Gastroesophageal sphincter (tissue), 4 donors: Measurements from ENCODE around the gene COL4A5. TPM values are rescaled to one million over a fixed set of nuclear protein-coding genes. Genes with fewer than 3 reads are reported as not detected.

ENCODE experiments used
- ATAC-seq: fragments of 150-250 bp; one replicate; pipeline ENCODE4 v1.9.1; 2016; ENCODE audit warnings: mild to moderate bottlenecking, moderate library complexity
- H3K27ac ChIP-seq, 4 donors: fragments of 200-600 bp; sonication (generic) in 3 of 4; 1 replicate in 3 of 4; 2 replicates in 1 of 4; pipeline ENCODE4 v1.5.1; 2016 to 2019
- H3K27me3 ChIP-seq: fragments of 200-600 bp; sonication (generic); one replicate; pipeline ENCODE4 v1.5.1; 2019
- H3K36me3 ChIP-seq, 2 donors: fragments of 200-600 bp; sonication (generic); one replicate each; pipeline ENCODE4 v1.5.1; 2019; ENCODE audit warnings: control low read depth in 1 of 2
- H3K4me1 ChIP-seq, 3 donors: fragments of 200-600 bp; sonication (generic); 1 replicate in 2 of 3; 2 replicates in 1 of 3; pipeline ENCODE4 v1.5.1; 2016 to 2019; ENCODE audit warnings: control low read depth in 2 of 3
- H3K4me3 ChIP-seq, 2 donors: fragments of 200-600 bp; sonication (generic); one replicate each; pipeline ENCODE4 v1.5.1; 2019; ENCODE audit warnings: mild to moderate bottlenecking in 1 of 2, moderate library complexity in 1 of 2
- H3K9me3 ChIP-seq, 3 donors: fragments of 200-600 bp; sonication (generic); one replicate each; pipeline ENCODE4 v1.5.1; 2017 to 2019; ENCODE audit warnings: control low read depth in 2 of 3
- CTCF ChIP-seq, 4 experiments: fragments of 200-600 bp in 2 of 4; fragments of 450-650 bp in 2 of 4; sonication (generic) in 1 of 4; IDR thresholded peaks; one replicate each; pipeline ENCODE4 v1.5.1; 2017 to 2019; ENCODE audit warnings: antibody characterized with exemption in 4 of 4, mild to moderate bottlenecking in 2 of 4, moderate library complexity in 2 of 4
- EP300 ChIP-seq: sonication (generic); formaldehyde crosslinking; IDR thresholded peaks from one replicate; pipeline ENCODE4 v1.6.1; 2017; ENCODE audit warnings: antibody characterized with exemption, mild to moderate bottlenecking
- POLR2A ChIP-seq, 2 donors: fragments of 450-650 bp; IDR thresholded peaks; one replicate each; pipeline ENCODE4 v1.6.1; 2017; ENCODE audit warnings: antibody characterized with exemption in 2 of 2, mild to moderate bottlenecking in 2 of 2, moderate library complexity in 1 of 2
- POLR2AphosphoS5 ChIP-seq: sonication (generic); formaldehyde crosslinking; IDR thresholded peaks from one replicate; pipeline ENCODE4 v1.6.1; 2017; ENCODE audit warnings: antibody characterized with exemption
- WGBS, 2 donors: methylation state at CpG; one replicate each; pipeline ENCODE4 v1.1.5; 2018; ENCODE audit warnings: low coverage in 1 of 2; 5-methylcytosine and 5-hydroxymethylcytosine counted together
- total RNA-seq, 4 donors: library from RNA; depleted of rRNA; stranded (reverse); fragments of >200 nt; gene quantifications; one replicate each; pipeline ENCODE4 v1.1.0, GENCODE V29; 2016

COL4A5 gene
- total RNA-seq, 4 donors from 2014 or later: 163 to 583 (median 317) TPM

GRCh38 chrX:108485960-108486359 is 46.3 kb downstream of the COL4A5 start:
- Histone ChIP-seq H3K4me3 (no peak overlapping the region), H3K36me3 (peaks cover 0 to 9% of the 10 kb centered on the region in 2 donors), H3K4me1 (peaks cover 0 to 9% (median 0%) of the 10 kb centered on the region in 3 donors), H3K9me3 (no peaks in the 10 kb centered on the region), H3K27ac (no peak overlapping the region), H3K27me3 (no peaks in the 10 kb centered on the region)
- TF ChIP-seq CTCF (IDR thresholded peaks at IDR 0.05) (no peak), POLR2A (IDR thresholded peaks at IDR 0.05) (no peak), EP300 (no peak), POLR2AphosphoS5 (no peak)
- ATAC-seq: no peak
- 85% methylated on average over 1 of the region's 2 CpGs; no CpG with 5 or more reads in 1 of the 2 donors for WGBS, 2 donors

DNA sequence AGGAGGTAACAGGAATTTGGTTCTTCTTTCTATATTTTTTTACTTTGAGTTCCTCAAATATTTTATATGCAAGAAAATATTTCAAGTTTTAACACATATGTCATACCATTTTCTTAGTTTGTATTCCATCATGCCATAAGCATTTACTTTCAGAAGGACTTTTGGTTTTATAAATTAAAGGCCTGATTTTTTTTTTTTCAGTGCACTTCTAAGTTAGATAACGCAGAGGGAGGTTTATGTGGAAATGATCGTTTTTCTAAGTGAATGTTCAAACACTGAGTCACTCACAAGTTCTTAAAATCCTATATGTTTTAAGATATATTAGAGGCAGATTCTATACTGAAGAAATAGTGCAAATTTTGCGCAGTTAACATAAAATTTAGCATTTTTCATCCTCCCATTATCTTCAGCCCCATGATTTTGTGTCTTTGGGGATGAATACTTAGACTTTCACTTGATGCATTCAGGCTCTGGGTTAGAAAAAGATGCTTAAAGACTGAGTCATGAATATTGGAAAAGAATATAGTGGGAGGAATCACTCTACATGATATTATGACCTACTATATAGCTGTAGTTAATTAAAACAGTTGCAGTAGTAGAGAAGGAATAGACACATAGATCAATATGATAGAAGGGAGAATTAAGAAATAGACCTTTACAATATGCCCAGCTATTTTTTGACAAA is 54.9 kb downstream of the COL4A5 start:
- TF ChIP-seq POLR2A (IDR thresholded peaks at IDR 0.05): no peak
- TF ChIP-seq POLR2AphosphoS5: no peak
- no peak for TF ChIP-seq EP300
- TF ChIP-seq CTCF (IDR thresholded peaks at IDR 0.05): no peak
- no peaks in the 10 kb centered on the region for H3K9me3 ChIP-seq

DNA sequence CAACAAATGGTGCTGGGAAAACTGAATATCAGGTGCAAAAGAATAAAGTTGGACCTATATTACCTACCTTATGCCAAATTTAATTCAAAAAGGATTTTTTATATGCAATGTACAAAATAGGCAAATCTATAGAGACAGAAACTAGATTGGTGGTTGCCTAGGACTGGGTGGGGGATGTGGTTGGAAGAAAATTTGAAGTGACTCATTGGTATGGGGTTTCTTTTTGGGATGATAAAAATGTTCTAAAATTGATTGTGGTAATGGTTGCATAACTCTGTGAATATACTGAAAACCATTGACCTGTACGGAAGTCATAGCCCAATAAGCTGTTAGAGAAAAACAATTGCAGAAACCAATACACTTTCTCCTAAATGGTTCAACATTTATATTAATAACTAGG is 72.1 kb downstream of the COL4A5 start:
- Histone ChIP-seq H3K36me3 (no peaks in the 10 kb centered on the region), H3K4me3 (no peak overlapping the region), H3K27me3 (no peaks in the 10 kb centered on the region), H3K4me1 (peaks cover 0 to 4% (median 0%) of the 10 kb centered on the region in 3 donors), H3K27ac (no peak overlapping the region), H3K9me3 (no peaks in the 10 kb centered on the region)
- TF ChIP-seq CTCF (IDR thresholded peaks at IDR 0.05) (no peak), POLR2A (IDR thresholded peaks at IDR 0.05) (no peak), EP300 (no peak), POLR2AphosphoS5 (no peak)
- ATAC-seq: no peak
- 67 to 88% methylated on average over 1 of the region's 1 CpG for WGBS, 2 donors

More for the DNA sequence above, 54.9 kb downstream of the COL4A5 start:
- H3K36me3 ChIP-seq: no peaks in the 10 kb centered on the region
- ATAC-seq: no peak
- WGBS, 2 donors: 51 to 58% methylated on average over 3 of the region's 3 CpGs
- H3K4me1 ChIP-seq: peaks cover 0 to 11% (median 0%) of the 10 kb centered on the region in 3 donors
- no peak overlapping the region for H3K27ac ChIP-seq
- H3K4me3 ChIP-seq: no peak overlapping the region
- no peaks in the 10 kb centered on the region for H3K27me3 ChIP-seq

DNA sequence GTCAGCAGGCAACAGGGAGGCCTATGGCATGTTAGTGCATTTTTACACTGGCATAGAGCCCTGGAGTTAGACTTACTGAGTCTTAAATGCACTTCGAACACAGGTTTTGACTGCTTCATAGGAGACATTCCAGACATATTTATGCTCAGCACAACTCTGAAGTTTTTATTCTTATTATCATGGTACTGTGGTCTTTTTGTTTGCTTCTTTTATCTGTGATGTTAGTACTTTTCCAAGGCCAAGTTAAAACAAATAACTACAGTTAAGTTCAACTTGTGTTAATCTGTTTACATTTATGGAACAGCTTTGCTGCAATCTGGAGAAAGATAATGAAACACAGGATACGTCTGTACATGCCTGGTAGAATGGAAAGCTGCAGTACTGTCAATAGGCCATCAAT is 76.5 kb downstream of the COL4A5 start:
- Histone ChIP-seq H3K27me3 (no peaks in the 10 kb centered on the region), H3K4me1 (peaks cover 0 to 4% (median 0%) of the 10 kb centered on the region in 3 donors), H3K27ac (peak overlapping the region in 2 of 4 donors; percentile 18 to 19), H3K9me3 (no peaks in the 10 kb centered on the region), H3K36me3 (no peaks in the 10 kb centered on the region), H3K4me3 (no peak overlapping the region)
- WGBS, 2 donors: 23 to 38% methylated on average over 2 of the region's 2 CpGs
- no peak for TF ChIP-seq EP300
- TF ChIP-seq CTCF (IDR thresholded peaks at IDR 0.05): no peak
- TF ChIP-seq POLR2AphosphoS5: no peak
- TF ChIP-seq POLR2A (IDR thresholded peaks at IDR 0.05): no peak
- ATAC-seq: no peak

DNA sequence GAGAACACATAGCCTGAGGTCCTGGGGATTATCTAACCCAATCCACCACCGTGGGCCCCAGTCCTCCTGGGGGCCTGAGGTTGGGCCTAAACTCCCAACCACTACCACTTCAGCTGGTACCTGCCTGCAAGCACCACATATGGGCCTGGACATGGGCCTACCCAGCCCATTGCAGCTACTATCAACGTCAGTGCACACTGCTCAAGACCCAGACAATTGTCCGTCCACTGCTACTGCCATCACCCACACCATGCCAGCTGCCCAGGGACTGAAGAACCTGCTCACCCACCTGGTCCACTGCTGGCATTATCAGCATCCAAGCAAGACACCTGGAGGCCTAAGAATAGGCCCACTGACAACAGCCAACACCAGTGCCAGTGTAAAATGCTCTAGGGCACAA is 88.1 kb downstream of the COL4A5 start:
- Histone ChIP-seq H3K27ac (no peak overlapping the region), H3K27me3 (no peaks in the 10 kb centered on the region)
- WGBS, 2 donors: no CpG with 5 or more reads among the region's 3 CpGs

More for the DNA sequence above, 88.1 kb downstream of the COL4A5 start:
- no peaks in the 10 kb centered on the region for H3K9me3 ChIP-seq
- H3K4me1 ChIP-seq: no peaks in the 10 kb centered on the region
- peaks cover 0 to 6% of the 10 kb centered on the region in 2 donors for H3K36me3 ChIP-seq
- TF ChIP-seq CTCF (IDR thresholded peaks at IDR 0.05): no peak
- TF ChIP-seq POLR2AphosphoS5: no peak
- TF ChIP-seq POLR2A (IDR thresholded peaks at IDR 0.05): no peak
- no peak for TF ChIP-seq EP300
- H3K4me3 ChIP-seq: no peak overlapping the region
- ATAC-seq: no peak
